Measurements from ENCODE around the gene LTBP3. TPM values are rescaled to one million over a fixed set of nuclear protein-coding genes. Genes with fewer than 3 reads are reported as not detected.

Gene LTBP3
- total and polyA plus RNA-seq, 9 of the 15 experiments (the other 6 are each of a cell fraction or from before 2014, with no cell fraction given), result 0.06 to 20.5 (median 4.8) TPM

- no peak for TF ChIP-seq ZBTB2 (IDR thresholded peaks at IDR 0.05)
- TF ChIP-seq ZBTB33 (CRISPR knock-in tag; IDR thresholded peaks at IDR 0.05), result 0 out of 2 replicates have a peak, but pooled peaks have one; percentile 75
Measured at GRCh38 chr11:65552388-65552951, 5.7 kb downstream of the LTBP3 start (continued).

GRCh38 chr11:65551572-65552387, 6.4 kb downstream of the LTBP3 start:
- CTCF ChIA-PET (ENCODE audit: low intra/inter-chr PET ratio), result no interaction called here
- H3K9ac ChIP-seq (ENCODE audit: insufficient read depth in 1 of 2, low read depth in 2 of 2, low read length in 2 of 2), result peak overlapping the region in 1 of 2 experiments; percentile 43; a peak in 1 of 4 replicates
- no peak for TF ChIP-seq ZBTB5 (IDR thresholded peaks at IDR 0.05)
- no peak for TF ChIP-seq GTF2A2 (tag; IDR thresholded peaks at IDR 0.05)
- no peak for TF ChIP-seq HCFC1 (IDR thresholded peaks at IDR 0.05; ENCODE audit: low read depth, low read length)
- no peak for TF ChIP-seq ZNF280B (CRISPR knock-in tag; IDR thresholded peaks at IDR 0.05)
- no peak for TF ChIP-seq THRA (IDR thresholded peaks at IDR 0.05)

More at GRCh38 chr11:65551572-65552387, 6.4 kb downstream of the LTBP3 start:
- WGBS (ENCODE audit: insufficient coverage, low coverage, missing lambda C conversion rate), result 56% methylated on average over 15 of the region's 17 CpGs
- ATAC-seq (peak; percentile 58), DNase-seq (ENCODE audit: extremely low read depth in 1 of 4, low spot score in 3 of 4) (peak in 3 of 4 experiments; percentile 46 to 79 (median 54)), FAIRE-seq (no peak)
- Histone ChIP-seq H2AFZ (ENCODE audit: low read depth, low read length) (no peak overlapping the region), H3K27me3 (ENCODE audit: control insufficient read depth in 2 of 2, insufficient read depth in 2 of 2, low read length in 2 of 2) (no peaks in the 10 kb centered on the region), H3K9me3 (replicated peaks; ENCODE audit: control insufficient read depth, insufficient read depth, low read depth, low read length) (no peaks in the 10 kb centered on the region), H3K36me3 (ENCODE audit: control insufficient read depth, insufficient read depth, low read length) (no peaks in the 10 kb centered on the region), H3K4me2 (ENCODE audit: insufficient read depth, low read length) (peak overlapping the region; percentile 72), H4K20me1 (replicated peaks; ENCODE audit: control insufficient read depth, insufficient read depth, low read length) (0 out of 2 replicates have a peak, but pooled peaks cover 8% of the 10 kb centered on the region), H3K27ac (ENCODE audit: extremely low read depth, low read depth, low read length) (peak overlapping the region; percentile 37; the same call in 1 of the 3 replicates), H3K9me1 (ENCODE audit: control insufficient read depth, insufficient read depth, low read length) (no peaks in the 10 kb centered on the region), H3K4me3 (no peak overlapping the region), H3K79me2 (ENCODE audit: control insufficient read depth, insufficient read depth, low read length) (no peaks in the 10 kb centered on the region), H3K4me1 (replicated peaks in 1 of 2; ENCODE audit: control insufficient read depth in 2 of 2, insufficient read depth in 2 of 2, low read length in 2 of 2) (peaks cover 48 to 84% of the 10 kb centered on the region in 2 experiments)
- POLR2A ChIA-PET, result interaction anchor here (0.6 to 2.8 kb wide), 11 partner anchors 10 to 241 kb away, joined by 3 to 16 read pairs (median 4); partner anchors contain the start of gene MALAT1
- in situ Hi-C loops (cut with MboI), result no loop called here
- intact Hi-C loops (cut with micrococcal nuclease), result no loop called here
- BruUV-seq (replicated peaks), result no TSS peak
